Caco-2 (cell line): ENCODE results near the gene NT5C. TPM values are rescaled to one million over a fixed set of nuclear protein-coding genes. Genes with fewer than 3 reads are reported as not detected.

Experiments used
- BruUV-seq: library from RNA; stranded (reverse); fragments of 400-500 nt; replicated peaks from 2 replicates; lab custom pipeline; 2021; lab: Mats Ljungman, UMichigan
- CTCF ChIA-PET: fragments of 300-600 bp; sonication (Branson Sonifier 250); formaldehyde crosslinking; loops from one replicate; lab custom pipeline; 2022; ENCODE audit warnings: antibody characterized with exemption; lab: Charles Lee
- POLR2A ChIA-PET: fragments of 300-600 bp; sonication (Branson Sonifier 250); formaldehyde crosslinking; loops from one replicate; lab custom pipeline; 2022; ENCODE audit warnings: antibody characterized with exemption; lab: Charles Lee
- DNase-seq, 2 experiments: peaks; one replicate each; pipeline versions ENCODE4 v3.0.0 to v3.0.0-alpha.2; 2020 to 2022
- H3K27me3 ChIP-seq: replicated peaks from 2 replicates; pipeline ENCODE4 v1.6.0; 2011; ENCODE audit warnings: low read length; ENCODE audit not compliant: control insufficient read depth, insufficient read depth
- H3K36me3 ChIP-seq: 2 replicates; pipeline ENCODE4 v1.5.1; 2011; ENCODE audit warnings: low read length; ENCODE audit not compliant: control insufficient read depth, insufficient read depth
- H3K4me1 ChIP-seq: fragments of 250-450 bp; sonication (Bioruptor Pico); 2 replicates; pipeline ENCODE4 v1.5.1; 2020; ENCODE audit warnings: mild to moderate bottlenecking
- H3K4me3 ChIP-seq: 2 replicates; pipeline ENCODE4 v1.5.1; 2011; ENCODE audit warnings: low read depth, mild to moderate bottlenecking, control low read depth, low read length
- H3K9me3 ChIP-seq: fragments of 250-450 bp; sonication (Bioruptor Pico); 2 replicates; pipeline ENCODE4 v1.5.1; 2020; ENCODE audit warnings: mild to moderate bottlenecking, moderate library complexity
- H3K27ac Mint-ChIP-seq: one replicate; pipeline ENCODE4 v1.8.0; 2022; ENCODE audit warnings: mixed read lengths; ENCODE audit not compliant: unreplicated experiment
- H3K27me3 Mint-ChIP-seq: one replicate; pipeline ENCODE4 v1.8.0; 2022; ENCODE audit warnings: mixed read lengths; ENCODE audit not compliant: insufficient read depth, unreplicated experiment
- H3K36me3 Mint-ChIP-seq: one replicate; pipeline ENCODE4 v1.8.0; 2022; ENCODE audit warnings: mild to moderate bottlenecking, mixed read lengths; ENCODE audit not compliant: insufficient read depth, unreplicated experiment
- H3K4me1 Mint-ChIP-seq: one replicate; pipeline ENCODE4 v1.8.0; 2022; ENCODE audit warnings: low read depth, mixed read lengths; ENCODE audit not compliant: unreplicated experiment
- H3K4me3 Mint-ChIP-seq: one replicate; pipeline ENCODE4 v1.8.0; 2022; ENCODE audit warnings: mild to moderate bottlenecking, moderate library complexity, mixed read lengths; ENCODE audit not compliant: unreplicated experiment
- H3K9me3 Mint-ChIP-seq: one replicate; pipeline ENCODE4 v1.8.0; 2022; ENCODE audit warnings: mixed read lengths; ENCODE audit not compliant: unreplicated experiment
- intact Hi-C: fragments of 100-400 bp; cut with micrococcal nuclease; formaldehyde crosslinking; loops from one replicate; pipeline ENCODE4 v1.10.0; 2022; ENCODE audit not compliant: unreplicated experiment
- total RNA-seq: library from RNA; stranded (reverse); gene quantifications from 2 replicates; pipeline ENCODE4 v1.2.3, GENCODE V29; 2022
- TF ChIP-seq, protein P1 (sequence below), 2 experiments: fragments of 200-600 bp in 1 of 2; IDR thresholded peaks; 1 replicate in 1 of 2; 2 replicates in 1 of 2; pipeline versions ENCODE4 v1.5.1 to v1.8.0; 2011 to 2022; ENCODE audit warnings: antibody characterized with exemption in 1 of 2, control low read depth in 1 of 2, inconsistent platforms in 1 of 2, low read depth in 1 of 2, low read length in 1 of 2, mild to moderate bottlenecking in 1 of 2, moderate library complexity in 1 of 2; ENCODE audit not compliant: insufficient read depth in 1 of 2, severe bottlenecking in 1 of 2, unreplicated experiment in 1 of 2

NT5C gene
- total RNA-seq, 1 experiment from 2014 or later, result 68.4 TPM

DNA sequence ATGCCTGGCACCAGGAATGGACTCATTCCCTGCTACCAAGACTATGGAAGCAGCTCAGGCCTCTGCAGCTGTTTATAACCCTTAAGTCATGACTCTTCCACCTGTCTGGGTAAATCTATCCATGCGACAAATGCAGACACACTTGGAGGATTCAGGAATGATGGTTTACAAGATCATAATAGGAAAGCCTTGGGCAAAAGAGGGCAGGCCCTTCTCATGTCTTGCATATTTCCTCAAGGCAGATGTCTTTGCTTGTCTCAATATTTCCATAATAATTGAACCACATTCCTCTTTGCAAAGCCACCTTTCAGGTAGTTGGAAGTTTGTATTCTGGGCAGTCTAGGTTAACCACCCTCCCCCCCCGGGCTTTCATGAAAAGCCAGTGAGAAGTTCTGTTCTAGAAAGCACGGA lies 23.7 kb upstream of the NT5C start:
- H3K4me1 ChIP-seq, result peaks cover 31% of the 10 kb centered on the region
- H3K9me3 ChIP-seq, result no peaks in the 10 kb centered on the region
- peaks cover 41% of the 10 kb centered on the region for H3K4me1 Mint-ChIP-seq
- H3K36me3 Mint-ChIP-seq, result peaks cover 65% of the 10 kb centered on the region
- CTCF ChIA-PET, result interaction anchor here (0.7 to 1.5 kb wide), 6 partner anchors 19 to 189 kb away, joined by 3 to 6 read pairs (median 4); no protein-coding TSS in a partner anchor
- no peaks in the 10 kb centered on the region for H3K36me3 ChIP-seq
- intact Hi-C loops, result loop anchor here (2.0 kb wide), 1 partner anchor 24 kb away; the partner anchor contains the start of gene NT5C
- H3K4me3 Mint-ChIP-seq, result peak overlapping the region; percentile 98
- no peak overlapping the region for H3K4me3 ChIP-seq
- H3K27me3 ChIP-seq, result no peaks in the 10 kb centered on the region
- peak overlapping the region; percentile 95 for H3K27ac Mint-ChIP-seq
- TF ChIP-seq, protein P1, sequence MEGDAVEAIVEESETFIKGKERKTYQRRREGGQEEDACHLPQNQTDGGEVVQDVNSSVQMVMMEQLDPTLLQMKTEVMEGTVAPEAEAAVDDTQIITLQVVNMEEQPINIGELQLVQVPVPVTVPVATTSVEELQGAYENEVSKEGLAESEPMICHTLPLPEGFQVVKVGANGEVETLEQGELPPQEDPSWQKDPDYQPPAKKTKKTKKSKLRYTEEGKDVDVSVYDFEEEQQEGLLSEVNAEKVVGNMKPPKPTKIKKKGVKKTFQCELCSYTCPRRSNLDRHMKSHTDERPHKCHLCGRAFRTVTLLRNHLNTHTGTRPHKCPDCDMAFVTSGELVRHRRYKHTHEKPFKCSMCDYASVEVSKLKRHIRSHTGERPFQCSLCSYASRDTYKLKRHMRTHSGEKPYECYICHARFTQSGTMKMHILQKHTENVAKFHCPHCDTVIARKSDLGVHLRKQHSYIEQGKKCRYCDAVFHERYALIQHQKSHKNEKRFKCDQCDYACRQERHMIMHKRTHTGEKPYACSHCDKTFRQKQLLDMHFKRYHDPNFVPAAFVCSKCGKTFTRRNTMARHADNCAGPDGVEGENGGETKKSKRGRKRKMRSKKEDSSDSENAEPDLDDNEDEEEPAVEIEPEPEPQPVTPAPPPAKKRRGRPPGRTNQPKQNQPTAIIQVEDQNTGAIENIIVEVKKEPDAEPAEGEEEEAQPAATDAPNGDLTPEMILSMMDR (IDR thresholded peaks at IDR 0.05; ENCODE audit: insufficient read depth in 1 of 2, low read depth in 1 of 2, low read length in 1 of 2, severe bottlenecking in 1 of 2, unreplicated experiment in 1 of 2), result no peak
- BruUV-seq, result TSS peak; percentile 71
- DNase-seq, result no peak
- POLR2A ChIA-PET, result interaction anchor here (0.6 to 1.4 kb wide), 10 partner anchors 8 to 107 kb away, joined by 3 to 7 read pairs (median 4); no protein-coding TSS in a partner anchor
- no peaks in the 10 kb centered on the region for H3K9me3 Mint-ChIP-seq
- H3K27me3 Mint-ChIP-seq, result no peaks in the 10 kb centered on the region

DNA sequence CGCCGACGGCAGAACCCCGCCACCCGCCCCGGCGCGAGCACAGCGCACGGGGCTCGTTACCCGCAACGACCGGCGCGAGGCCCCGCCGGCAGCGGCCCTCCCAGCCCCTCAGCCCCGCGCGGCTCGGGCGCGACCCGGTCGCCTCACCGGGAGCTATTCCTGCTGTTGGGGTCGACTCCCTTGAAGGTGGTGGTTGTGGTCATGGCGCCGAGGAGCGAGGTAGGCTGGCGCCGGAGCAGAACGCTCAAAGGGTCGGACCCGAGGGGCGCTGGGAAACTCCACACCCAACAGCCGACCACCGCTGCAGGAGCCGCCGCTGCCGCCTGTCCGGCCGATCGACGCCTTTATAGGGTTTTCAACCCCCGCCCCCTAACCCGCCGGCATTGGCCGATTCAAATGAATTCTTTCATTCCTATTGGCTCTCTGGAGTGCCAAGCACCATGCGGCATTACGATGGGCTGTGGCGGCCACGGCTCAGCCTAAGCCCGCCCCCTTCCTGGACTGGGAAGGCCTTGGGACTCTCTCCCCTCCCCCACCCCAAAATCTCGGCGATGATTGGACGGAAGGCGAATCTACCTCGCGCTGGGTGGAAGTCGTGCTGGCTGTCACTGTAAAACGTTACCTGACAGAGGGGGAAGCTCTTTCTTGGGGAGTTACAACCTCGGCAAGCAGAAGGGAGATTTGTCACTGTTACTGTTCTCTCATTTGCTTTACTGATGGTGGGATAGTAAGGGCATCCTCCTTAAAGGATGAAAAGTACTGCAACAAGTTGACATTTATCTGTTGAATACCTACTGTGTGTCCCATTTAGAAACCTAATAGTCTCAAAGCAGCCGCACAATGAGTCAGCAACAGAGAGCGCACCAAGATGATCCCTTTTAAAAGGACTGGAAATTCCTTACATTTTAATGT lies 22.9 kb upstream of the NT5C start, which contains the start of gene JPT1:
TSS of gene JPT1 (minus strand) at position 318 of the 912 bp plus-strand sequence. CDS start at position 203, 115 bp downstream.
- peak; percentile 99 to 100 for DNase-seq
- H3K27me3 ChIP-seq, result no peaks in the 10 kb centered on the region
- intact Hi-C loops, result loop anchor here (2.0 kb wide), 1 partner anchor 24 kb away; the partner anchor contains the start of gene NT5C
- no peaks in the 10 kb centered on the region for H3K27me3 Mint-ChIP-seq
- peaks cover 24% of the 10 kb centered on the region for H3K4me1 ChIP-seq
- TF ChIP-seq, protein P1 (IDR thresholded peaks at IDR 0.05; ENCODE audit: insufficient read depth in 1 of 2, low read depth in 1 of 2, low read length in 1 of 2, severe bottlenecking in 1 of 2, unreplicated experiment in 1 of 2), result no peak
- H3K36me3 Mint-ChIP-seq, result peaks cover 71% of the 10 kb centered on the region
- ChIA-PET CTCF (interaction anchor here (0.7 to 1.5 kb wide), 7 partner anchors 9 to 190 kb away, joined by 3 to 6 read pairs (median 3); no protein-coding TSS in a partner anchor), POLR2A (interaction anchor here (0.6 to 1.4 kb wide), 11 partner anchors 9 to 106 kb away, joined by 3 to 7 read pairs (median 3); no protein-coding TSS in a partner anchor)
- H3K4me3 ChIP-seq, result peak within 1 kb of the TSS; percentile 91
- H3K36me3 ChIP-seq, result no peaks in the 10 kb centered on the region
- peak within 1 kb of the TSS; percentile 98 for H3K4me3 Mint-ChIP-seq
- peaks cover 40% of the 10 kb centered on the region for H3K4me1 Mint-ChIP-seq
- no TSS peak for BruUV-seq
- H3K9me3 Mint-ChIP-seq, result no peaks in the 10 kb centered on the region
- H3K9me3 ChIP-seq, result no peaks in the 10 kb centered on the region
- peak within 1 kb of the TSS; percentile 95 for H3K27ac Mint-ChIP-seq

DNA sequence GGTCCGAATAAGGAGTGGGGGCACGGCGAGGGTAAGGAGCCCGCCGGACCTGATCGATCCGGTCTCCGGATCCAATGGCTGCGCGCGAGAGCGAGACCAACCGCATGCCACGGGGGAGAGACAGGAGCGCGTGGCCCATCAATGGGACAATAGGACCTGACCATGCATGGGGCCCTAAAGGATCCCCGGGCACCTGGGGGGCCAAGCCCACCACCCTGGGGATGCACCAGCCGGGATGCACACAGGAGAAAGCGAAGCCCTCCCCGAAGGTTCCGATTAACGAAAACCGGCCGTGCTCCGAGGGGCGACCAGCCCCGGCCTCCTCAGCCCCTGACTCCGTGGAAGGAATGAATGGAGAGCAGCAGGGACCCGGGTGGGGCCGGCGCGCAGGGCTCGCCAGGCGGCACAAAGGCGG lies 22.2 kb upstream of the NT5C start:
- peak in 1 of 2 experiments; percentile 39 for DNase-seq
- H3K36me3 Mint-ChIP-seq, result peaks cover 77% of the 10 kb centered on the region
- H3K9me3 Mint-ChIP-seq, result no peaks in the 10 kb centered on the region
- H3K4me3 ChIP-seq, result peak overlapping the region; percentile 91
- ChIA-PET POLR2A (no interaction called here), CTCF (interaction anchor here (1.5 kb wide), 1 partner anchor 48 kb away, joined by 5 read pairs; no protein-coding TSS in a partner anchor)
- intact Hi-C loops, result loop anchor here (2.0 kb wide), 1 partner anchor 23 kb away; the partner anchor contains the start of gene NT5C
- no peaks in the 10 kb centered on the region for H3K27me3 Mint-ChIP-seq
- peak overlapping the region; percentile 95 for H3K27ac Mint-ChIP-seq
- H3K9me3 ChIP-seq, result no peaks in the 10 kb centered on the region
- no peaks in the 10 kb centered on the region for H3K27me3 ChIP-seq
- H3K4me1 ChIP-seq, result peaks cover 17% of the 10 kb centered on the region
- H3K4me1 Mint-ChIP-seq, result peaks cover 34% of the 10 kb centered on the region
- H3K4me3 Mint-ChIP-seq, result peak overlapping the region; percentile 98
- no peaks in the 10 kb centered on the region; the same call in 1 of the 2 replicates for H3K36me3 ChIP-seq
- TF ChIP-seq, protein P1 (IDR thresholded peaks at IDR 0.05; ENCODE audit: insufficient read depth in 1 of 2, low read depth in 1 of 2, low read length in 1 of 2, severe bottlenecking in 1 of 2, unreplicated experiment in 1 of 2), result no peak
- BruUV-seq, result no TSS peak
